ENCODE measurements around the gene CARD6.
A peak's percentile ranks its signal among the peaks of the same experiment; 100 is the strongest.

DNA sequence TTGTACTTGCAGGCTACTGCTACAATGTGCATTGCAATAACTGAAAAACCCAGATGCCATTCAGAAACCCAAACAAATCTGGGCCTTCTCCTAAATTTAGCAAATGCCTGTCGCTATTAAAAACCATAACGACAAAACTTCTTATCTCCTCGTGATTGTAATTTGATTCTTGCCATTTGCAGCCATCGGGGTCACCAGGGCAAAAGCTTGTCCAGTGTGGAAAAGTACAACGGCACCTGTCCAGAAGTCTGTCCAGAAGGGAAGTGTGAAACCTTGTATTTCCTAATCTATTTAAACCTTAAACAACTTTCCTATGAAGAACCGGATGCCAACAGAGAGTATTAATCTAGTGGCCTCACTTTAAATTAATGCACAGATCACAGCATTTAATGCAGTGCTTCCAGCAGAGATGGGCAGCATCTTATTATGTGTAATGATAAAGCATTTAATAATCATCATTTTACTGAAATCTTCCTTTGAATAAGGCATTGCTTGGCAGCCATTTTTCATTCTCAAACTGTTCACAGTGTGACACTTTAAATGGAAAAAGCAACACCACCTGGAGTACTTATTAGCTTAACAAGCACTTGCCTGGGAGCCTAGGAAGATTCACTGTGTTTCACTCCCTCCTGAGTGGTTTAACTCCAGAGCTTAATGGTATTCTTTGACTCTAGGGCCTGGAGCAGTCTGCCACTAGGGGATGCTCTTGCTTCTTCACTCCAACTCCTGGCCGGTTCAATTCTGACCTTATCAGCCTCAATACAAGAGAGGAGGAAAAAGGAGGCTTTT lies 63.2 kb downstream of the CARD6 start:
- TF ChIP-seq TAF1 (conservative IDR thresholded peaks at IDR 0.05) = no peak
- peak; percentile 97 for TF ChIP-seq CTCF (IDR thresholded peaks at IDR 0.05; ENCODE audit: low read depth, low read length, missing input control)
- peak; percentile 98 to 99 for TF ChIP-seq RAD21 (IDR thresholded peaks at IDR 0.05)
- TF ChIP-seq FOXA1 (IDR thresholded peaks at IDR 0.05) = no peak
- TF ChIP-seq YY1 (IDR thresholded peaks at IDR 0.05) = peak; percentile 52
- TF ChIP-seq, protein P1, sequence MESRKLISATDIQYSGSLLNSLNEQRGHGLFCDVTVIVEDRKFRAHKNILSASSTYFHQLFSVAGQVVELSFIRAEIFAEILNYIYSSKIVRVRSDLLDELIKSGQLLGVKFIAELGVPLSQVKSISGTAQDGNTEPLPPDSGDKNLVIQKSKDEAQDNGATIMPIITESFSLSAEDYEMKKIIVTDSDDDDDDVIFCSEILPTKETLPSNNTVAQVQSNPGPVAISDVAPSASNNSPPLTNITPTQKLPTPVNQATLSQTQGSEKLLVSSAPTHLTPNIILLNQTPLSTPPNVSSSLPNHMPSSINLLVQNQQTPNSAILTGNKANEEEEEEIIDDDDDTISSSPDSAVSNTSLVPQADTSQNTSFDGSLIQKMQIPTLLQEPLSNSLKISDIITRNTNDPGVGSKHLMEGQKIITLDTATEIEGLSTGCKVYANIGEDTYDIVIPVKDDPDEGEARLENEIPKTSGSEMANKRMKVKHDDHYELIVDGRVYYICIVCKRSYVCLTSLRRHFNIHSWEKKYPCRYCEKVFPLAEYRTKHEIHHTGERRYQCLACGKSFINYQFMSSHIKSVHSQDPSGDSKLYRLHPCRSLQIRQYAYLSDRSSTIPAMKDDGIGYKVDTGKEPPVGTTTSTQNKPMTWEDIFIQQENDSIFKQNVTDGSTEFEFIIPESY (IDR thresholded peaks at IDR 0.05) = no peak
- TF ChIP-seq EGR1 (IDR thresholded peaks at IDR 0.05; ENCODE audit: low read depth in 2 of 2) = no peak
- TF ChIP-seq RXRA (IDR thresholded peaks at IDR 0.05) = peak; percentile 37 to 48
- no peak for TF ChIP-seq GABPA (IDR thresholded peaks at IDR 0.05 in 1 of 2, conservative IDR thresholded peaks at IDR 0.05 in 1 of 2)
- TF ChIP-seq MAX (IDR thresholded peaks at IDR 0.05) = peak; percentile 18
- peak; percentile 56 for TF ChIP-seq SP1 (IDR thresholded peaks at IDR 0.05)
- TF ChIP-seq, protein P2, sequence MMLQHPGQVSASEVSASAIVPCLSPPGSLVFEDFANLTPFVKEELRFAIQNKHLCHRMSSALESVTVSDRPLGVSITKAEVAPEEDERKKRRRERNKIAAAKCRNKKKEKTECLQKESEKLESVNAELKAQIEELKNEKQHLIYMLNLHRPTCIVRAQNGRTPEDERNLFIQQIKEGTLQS (IDR thresholded peaks at IDR 0.05) = no peak
- no peak for TF ChIP-seq REST (IDR thresholded peaks at IDR 0.05)
